Spleen (tissue), 7 donors: Measurements from ENCODE around the gene CCL4.

Source experiments
- POLR2A ChIP-seq, 3 donors: fragments of 450-650 bp; IDR thresholded peaks; one replicate each; pipeline ENCODE4 v1.5.1; 2017; ENCODE audit warnings: antibody characterized with exemption in 3 of 3, mild to moderate bottlenecking in 1 of 3
- POLR2AphosphoS5 ChIP-seq, 3 donors: sonication (generic); formaldehyde crosslinking; IDR thresholded peaks; one replicate each; pipeline ENCODE4 v1.5.1; 2017; ENCODE audit warnings: antibody characterized with exemption in 3 of 3
- TF ChIP-seq, protein P1 (sequence below), 11 experiments: fragments of 200-600 bp in 7 of 11; fragments of 450-650 bp in 4 of 11; sonication (generic) in 4 of 11; IDR thresholded peaks in 8 of 11; conservative IDR thresholded peaks in 3 of 11; 1 replicate in 7 of 11; 2 replicates in 4 of 11; pipeline versions ENCODE4 v1.4.0 to v1.8.0; 2016 to 2021; ENCODE audit warnings: antibody characterized with exemption in 11 of 11, inconsistent platforms in 4 of 11, mild to moderate bottlenecking in 1 of 11
- donor health status: DM: no; HTN: no; CAD: no; lungs with moderate emphysema.
- donor health status: DM: no; HTN: no; CAD: no.
- donor health status: DM: no; HTN: no; CAD: no.

DNA sequence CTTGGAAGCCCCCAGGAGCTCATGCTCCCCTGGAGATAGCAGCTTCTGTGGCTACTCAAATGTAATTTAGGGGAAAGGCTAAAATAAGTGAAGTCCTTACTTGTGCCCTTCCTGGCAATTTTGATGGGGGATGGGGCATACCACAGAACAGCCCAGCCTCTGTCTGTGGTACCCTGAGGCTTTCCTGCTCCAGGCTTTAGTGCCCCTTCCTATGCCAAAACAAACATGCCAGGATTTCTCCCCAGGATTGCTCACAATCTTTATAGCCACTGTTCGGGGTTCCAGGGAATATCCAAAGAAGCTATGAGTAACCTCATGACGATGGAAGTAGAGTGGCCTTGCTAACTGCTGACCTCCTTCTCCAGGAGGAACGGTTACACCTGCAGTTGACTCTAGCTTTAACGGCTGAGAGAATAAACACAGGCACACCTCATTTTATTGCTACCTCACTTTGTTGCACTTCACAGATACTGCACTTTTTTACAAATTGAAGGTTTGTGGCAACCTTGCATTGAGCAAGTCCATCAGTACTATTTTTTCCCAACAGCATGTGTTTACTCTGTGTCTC lies 24.9 kb downstream of the CCL4 start:
- TF ChIP-seq, protein P1, sequence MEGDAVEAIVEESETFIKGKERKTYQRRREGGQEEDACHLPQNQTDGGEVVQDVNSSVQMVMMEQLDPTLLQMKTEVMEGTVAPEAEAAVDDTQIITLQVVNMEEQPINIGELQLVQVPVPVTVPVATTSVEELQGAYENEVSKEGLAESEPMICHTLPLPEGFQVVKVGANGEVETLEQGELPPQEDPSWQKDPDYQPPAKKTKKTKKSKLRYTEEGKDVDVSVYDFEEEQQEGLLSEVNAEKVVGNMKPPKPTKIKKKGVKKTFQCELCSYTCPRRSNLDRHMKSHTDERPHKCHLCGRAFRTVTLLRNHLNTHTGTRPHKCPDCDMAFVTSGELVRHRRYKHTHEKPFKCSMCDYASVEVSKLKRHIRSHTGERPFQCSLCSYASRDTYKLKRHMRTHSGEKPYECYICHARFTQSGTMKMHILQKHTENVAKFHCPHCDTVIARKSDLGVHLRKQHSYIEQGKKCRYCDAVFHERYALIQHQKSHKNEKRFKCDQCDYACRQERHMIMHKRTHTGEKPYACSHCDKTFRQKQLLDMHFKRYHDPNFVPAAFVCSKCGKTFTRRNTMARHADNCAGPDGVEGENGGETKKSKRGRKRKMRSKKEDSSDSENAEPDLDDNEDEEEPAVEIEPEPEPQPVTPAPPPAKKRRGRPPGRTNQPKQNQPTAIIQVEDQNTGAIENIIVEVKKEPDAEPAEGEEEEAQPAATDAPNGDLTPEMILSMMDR (IDR thresholded peaks at IDR 0.05 in 8 of 11, conservative IDR thresholded peaks at IDR 0.05 in 3 of 11) = no peak
- TF ChIP-seq POLR2A (IDR thresholded peaks at IDR 0.05) (no peak), POLR2AphosphoS5 (IDR thresholded peaks at IDR 0.05) (no peak)
